Upper lobe of right lung (tissue), 1 donor: ENCODE measurements around the gene LMTK3. TPM values are rescaled to one million over a fixed set of nuclear protein-coding genes. Genes with fewer than 3 reads are reported as not detected.

Experiments used
- ATAC-seq: fragments of 200-7000 bp; cut with Tn5 transposase; one replicate; pipeline ENCODE4 v1.9.1; 2020; ENCODE audit warnings: mild to moderate bottlenecking, moderate library complexity
- DNase-seq: peaks from one replicate; pipeline ENCODE4 v3.0.0-alpha.2; 2020
- H3K27ac ChIP-seq: fragments of 200-600 bp; one replicate; pipeline ENCODE4 v1.8.0; 2022
- H3K27me3 ChIP-seq: fragments of 200-600 bp; one replicate; pipeline ENCODE4 v1.8.0; 2022; ENCODE audit warnings: mild to moderate bottlenecking
- H3K36me3 ChIP-seq: fragments of 200-600 bp; one replicate; pipeline ENCODE4 v1.8.0; 2022
- H3K4me1 ChIP-seq: fragments of 200-600 bp; one replicate; pipeline ENCODE4 v1.8.0; 2022
- H3K4me3 ChIP-seq: fragments of 200-600 bp; one replicate; pipeline ENCODE4 v1.8.0; 2022; ENCODE audit warnings: mild to moderate bottlenecking
- H3K9me3 ChIP-seq: fragments of 200-600 bp; one replicate; pipeline ENCODE4 v1.8.0; 2022
- intact Hi-C: fragments of 100-400 bp; cut with DNase I; formaldehyde crosslinking; loops from one replicate; pipeline ENCODE4 v1.11.0; 2022
- total RNA-seq: library from RNA; stranded (reverse); fragmentation: NEBNext Ultra II Directional; extraction: Animal tissue kit (Norgen Biotek cat#: 25700); gene quantifications from one replicate; pipeline ENCODE4 v1.2.1, GENCODE V29; 2021
- TF ChIP-seq, protein P1 (sequence below): fragments of 200-600 bp; IDR thresholded peaks from one replicate; pipeline ENCODE4 v1.8.0; 2022; ENCODE audit warnings: antibody characterized with exemption
- donor health status: DM: no; HTN: yes; CAD: no; lungs with severe emphysema.

LMTK3 gene
- total RNA-seq, 1 donor from 2014 or later, result 7.1 TPM

DNA sequence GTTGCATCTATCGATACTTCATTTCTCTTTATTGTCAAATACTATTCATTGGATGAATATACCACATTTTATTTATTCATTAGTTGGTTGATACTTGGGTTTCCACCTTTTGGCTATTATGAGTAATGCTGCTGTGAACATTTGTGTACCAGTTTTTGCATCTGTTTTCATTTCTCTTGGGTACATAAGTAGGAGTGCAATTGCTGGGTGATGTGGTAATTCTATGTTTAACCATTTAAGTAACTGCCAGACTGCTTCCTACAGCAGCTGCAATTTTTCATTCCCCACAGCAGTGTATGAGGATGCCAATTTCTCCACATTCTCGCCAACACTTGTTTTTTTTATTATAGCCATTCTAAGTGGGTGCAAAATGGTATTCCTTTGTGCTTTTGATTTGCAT is 53.6 kb downstream of the LMTK3 start:
- no peak for ATAC-seq
- Histone ChIP-seq H3K36me3 (peaks cover 32% of the 10 kb centered on the region), H3K9me3 (no peaks in the 10 kb centered on the region), H3K4me1 (no peaks in the 10 kb centered on the region), H3K27ac (no peak overlapping the region), H3K27me3 (no peaks in the 10 kb centered on the region), H3K4me3 (no peak overlapping the region)
- intact Hi-C loops, result no loop called here
- TF ChIP-seq, protein P1, sequence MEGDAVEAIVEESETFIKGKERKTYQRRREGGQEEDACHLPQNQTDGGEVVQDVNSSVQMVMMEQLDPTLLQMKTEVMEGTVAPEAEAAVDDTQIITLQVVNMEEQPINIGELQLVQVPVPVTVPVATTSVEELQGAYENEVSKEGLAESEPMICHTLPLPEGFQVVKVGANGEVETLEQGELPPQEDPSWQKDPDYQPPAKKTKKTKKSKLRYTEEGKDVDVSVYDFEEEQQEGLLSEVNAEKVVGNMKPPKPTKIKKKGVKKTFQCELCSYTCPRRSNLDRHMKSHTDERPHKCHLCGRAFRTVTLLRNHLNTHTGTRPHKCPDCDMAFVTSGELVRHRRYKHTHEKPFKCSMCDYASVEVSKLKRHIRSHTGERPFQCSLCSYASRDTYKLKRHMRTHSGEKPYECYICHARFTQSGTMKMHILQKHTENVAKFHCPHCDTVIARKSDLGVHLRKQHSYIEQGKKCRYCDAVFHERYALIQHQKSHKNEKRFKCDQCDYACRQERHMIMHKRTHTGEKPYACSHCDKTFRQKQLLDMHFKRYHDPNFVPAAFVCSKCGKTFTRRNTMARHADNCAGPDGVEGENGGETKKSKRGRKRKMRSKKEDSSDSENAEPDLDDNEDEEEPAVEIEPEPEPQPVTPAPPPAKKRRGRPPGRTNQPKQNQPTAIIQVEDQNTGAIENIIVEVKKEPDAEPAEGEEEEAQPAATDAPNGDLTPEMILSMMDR, result no peak
- DNase-seq, result no peak

DNA sequence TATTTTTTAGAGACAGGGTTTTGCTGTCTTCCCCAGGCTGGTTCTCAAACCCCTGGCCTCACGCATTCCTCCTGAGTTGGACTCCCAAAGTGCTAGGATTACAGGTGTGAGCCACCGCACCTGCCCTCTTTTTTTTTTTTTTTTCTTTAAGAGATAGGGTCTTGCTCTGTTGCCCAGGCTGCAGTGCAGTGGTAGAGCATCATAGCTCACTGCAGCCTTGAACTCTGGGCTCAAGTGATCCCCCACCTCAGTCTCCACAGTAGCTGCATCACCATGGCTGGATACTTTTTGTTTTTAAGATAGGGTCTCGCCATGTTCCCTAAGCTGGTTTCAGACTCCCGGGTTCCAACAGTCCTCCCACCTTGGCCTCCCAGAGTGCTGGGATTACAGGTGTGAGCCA is 54.8 kb downstream of the LMTK3 start:
- intact Hi-C loops, result no loop called here
- no peaks in the 10 kb centered on the region for H3K4me1 ChIP-seq
- no peak for DNase-seq
- H3K27ac ChIP-seq, result no peak overlapping the region
- H3K4me3 ChIP-seq, result no peak overlapping the region
- TF ChIP-seq, protein P1, result no peak
- peaks cover 43% of the 10 kb centered on the region for H3K36me3 ChIP-seq
- no peaks in the 10 kb centered on the region for H3K9me3 ChIP-seq
- no peak for ATAC-seq
- H3K27me3 ChIP-seq, result no peaks in the 10 kb centered on the region

- ATAC-seq (no peak), DNase-seq (no peak)
- intact Hi-C loops, result no loop called here
- Histone ChIP-seq H3K4me3 (no peak overlapping the region), H3K9me3 (no peaks in the 10 kb centered on the region), H3K27me3 (no peaks in the 10 kb centered on the region), H3K27ac (no peak overlapping the region), H3K36me3 (peaks cover 51% of the 10 kb centered on the region), H3K4me1 (no peaks in the 10 kb centered on the region)
- TF ChIP-seq, protein P1, result no peak
Measured at GRCh38 chr19:48455908-48456562, 55.6 kb downstream of the LMTK3 start.

DNA sequence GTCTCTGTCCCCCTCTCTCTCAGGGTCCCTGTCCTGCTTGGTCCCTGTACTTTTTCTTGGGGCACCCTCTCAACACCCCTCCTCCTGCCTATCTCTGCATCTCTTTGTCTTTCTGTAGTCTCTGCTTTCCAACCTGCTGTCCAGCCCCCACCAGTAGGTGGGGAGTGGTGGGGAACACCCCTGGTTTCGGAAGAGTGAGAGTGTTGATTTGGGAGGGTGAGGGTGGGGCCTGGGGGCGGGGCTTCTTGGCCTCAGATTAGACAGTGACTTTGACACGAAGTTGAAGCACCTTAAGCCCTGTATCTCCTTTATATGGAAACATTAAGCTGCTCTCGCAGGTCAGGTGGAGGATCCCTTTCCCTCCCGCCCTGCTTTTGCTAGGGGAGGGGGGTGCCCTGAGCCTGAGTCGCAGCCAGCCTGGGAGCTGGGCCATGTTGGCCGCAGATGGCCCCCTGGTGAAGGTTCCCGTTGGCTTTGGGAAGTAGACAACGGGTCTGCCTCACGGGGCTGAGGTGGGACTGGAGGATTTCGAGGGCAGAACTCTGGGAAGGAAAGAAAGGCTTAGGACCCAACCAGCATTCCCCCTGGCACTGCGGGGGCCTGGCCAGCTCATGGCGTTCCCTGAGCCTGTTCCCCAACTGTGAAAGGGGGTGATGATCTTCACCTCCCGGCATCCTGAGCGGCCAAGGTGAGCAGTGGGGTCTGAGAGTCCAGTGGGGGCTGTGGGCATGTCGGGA is 56.3 kb downstream of the LMTK3 start, which contains the start of gene KCNJ14:
Gene KCNJ14 (plus strand): TSS at position 404 of the 737 bp plus-strand sequence. CDS start 6,151 bp downstream, outside the sequence.
- intact Hi-C loops, result no loop called here
- Histone ChIP-seq H3K4me1 (no peaks in the 10 kb centered on the region), H3K4me3 (no peak within 1 kb of the TSS), H3K36me3 (peaks cover 58% of the 10 kb centered on the region), H3K27me3 (no peaks in the 10 kb centered on the region), H3K9me3 (no peaks in the 10 kb centered on the region), H3K27ac (no peak within 1 kb of the TSS)
- DNase-seq (no peak), ATAC-seq (no peak)
- TF ChIP-seq, protein P1, result no peak

- Histone ChIP-seq H3K4me1 (no peaks in the 10 kb centered on the region), H3K27me3 (no peaks in the 10 kb centered on the region), H3K36me3 (peaks cover 69% of the 10 kb centered on the region), H3K9me3 (no peaks in the 10 kb centered on the region), H3K4me3 (no peak overlapping the region), H3K27ac (no peak overlapping the region)
- intact Hi-C loops, result no loop called here
- TF ChIP-seq, protein P1, result no peak
- ATAC-seq (no peak), DNase-seq (no peak)
Measured at GRCh38 chr19:48454150-48454730, 57.4 kb downstream of the LMTK3 start.
